Prostate gland (tissue), 2 donors: ENCODE results near the gene TMEM132D. TPM values are rescaled to one million over a fixed set of nuclear protein-coding genes. Genes with fewer than 3 reads are reported as not detected.

ENCODE experiments used
- DNase-seq: peaks from one replicate; pipeline ENCODE4 v3.0.0-alpha.2; 2019; ENCODE audit warnings: low spot score
- H3K27ac ChIP-seq, 2 donors: fragments of 200-600 bp; sonication (generic); 2 replicates each; pipeline ENCODE4 v1.5.1; 2017 to 2019
- H3K27me3 ChIP-seq: fragments of 200-600 bp; sonication (generic); replicated peaks from 2 replicates; pipeline ENCODE4 v1.5.1; 2019; ENCODE audit not compliant: insufficient read depth
- H3K36me3 ChIP-seq, 2 donors: fragments of 200-600 bp; sonication (generic); 1 replicate in 1 of 2; 2 replicates in 1 of 2; pipeline versions ENCODE4 v1.5.1 to v1.8.1; 2017 to 2019
- H3K4me1 ChIP-seq: fragments of 200-600 bp; sonication (generic); replicated peaks from 2 replicates; pipeline ENCODE4 v1.5.1; 2019
- H3K4me3 ChIP-seq, 2 donors: fragments of 200-600 bp; sonication (generic); 2 replicates each; pipeline ENCODE4 v1.5.1; 2017 to 2019
- H3K9me3 ChIP-seq: fragments of 200-600 bp; sonication (generic); 2 replicates; pipeline ENCODE4 v1.5.1; 2017
- CTCF ChIP-seq, 4 experiments: fragments of 200-600 bp in 2 of 4; fragments of 450-650 bp in 2 of 4; sonication (generic) in 2 of 4; IDR thresholded peaks; 1 replicate in 3 of 4; 2 replicates in 1 of 4; pipeline ENCODE4 v1.5.1; 2016 to 2019; ENCODE audit warnings: antibody characterized with exemption in 4 of 4, mild to moderate bottlenecking in 2 of 4, moderate library complexity in 2 of 4
- POLR2A ChIP-seq: fragments of 450-650 bp; IDR thresholded peaks from one replicate; pipeline ENCODE4 v1.6.1; 2016; ENCODE audit warnings: antibody characterized with exemption, mild to moderate bottlenecking
- POLR2AphosphoS5 ChIP-seq: sonication (generic); formaldehyde crosslinking; IDR thresholded peaks from one replicate; pipeline ENCODE4 v1.6.1; 2017; ENCODE audit warnings: antibody characterized with exemption
- WGBS: methylation state at CpG from one replicate; pipeline ENCODE4 v1.1.5; 2018; 5-methylcytosine and 5-hydroxymethylcytosine counted together
- intact Hi-C: fragments of 100-400 bp; cut with DNase I; formaldehyde crosslinking; loops from one replicate; pipeline ENCODE4 v1.14.2; 2022
- total RNA-seq, 2 donors: library from RNA; depleted of rRNA; stranded (reverse); fragments of >200 nt; gene quantifications; one replicate each; pipeline ENCODE4 v1.1.0, GENCODE V29; 2016

The TMEM132D gene
- total RNA-seq, 2 donors from 2014 or later: 0.57 to 1.3 TPM

DNA sequence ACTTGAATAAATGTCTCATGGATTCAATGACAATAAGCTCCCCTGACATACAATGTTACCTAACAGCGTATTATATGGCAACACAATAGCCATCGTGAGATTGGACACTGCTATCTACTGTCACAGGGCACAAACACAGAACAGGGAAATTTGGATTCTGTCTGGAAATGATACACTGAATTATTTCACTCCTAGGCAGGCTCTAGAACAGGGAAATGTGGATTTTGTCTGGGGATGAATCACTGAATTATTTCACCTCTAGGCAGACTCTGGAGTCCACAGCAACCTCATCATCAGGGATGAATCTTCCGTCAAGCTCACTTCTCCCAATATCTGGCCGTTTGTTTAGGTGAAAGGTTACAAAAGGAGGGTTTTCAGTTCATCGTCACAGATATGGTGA is 288.8 kb downstream of the TMEM132D start:
- Histone ChIP-seq H3K27ac (no peak overlapping the region), H3K36me3 (no peaks in the 10 kb centered on the region), H3K27me3 (no peaks in the 10 kb centered on the region), H3K4me3 (no peak overlapping the region), H3K9me3 (no peaks in the 10 kb centered on the region), H3K4me1 (no peaks in the 10 kb centered on the region)
- DNase-seq: no peak
- 79% methylated on average over 5 of the region's 5 CpGs for WGBS
- no peak for TF ChIP-seq POLR2A
- no peak for TF ChIP-seq CTCF (IDR thresholded peaks at IDR 0.05)
- TF ChIP-seq POLR2AphosphoS5: no peak
- intact Hi-C loops: no loop called here

DNA sequence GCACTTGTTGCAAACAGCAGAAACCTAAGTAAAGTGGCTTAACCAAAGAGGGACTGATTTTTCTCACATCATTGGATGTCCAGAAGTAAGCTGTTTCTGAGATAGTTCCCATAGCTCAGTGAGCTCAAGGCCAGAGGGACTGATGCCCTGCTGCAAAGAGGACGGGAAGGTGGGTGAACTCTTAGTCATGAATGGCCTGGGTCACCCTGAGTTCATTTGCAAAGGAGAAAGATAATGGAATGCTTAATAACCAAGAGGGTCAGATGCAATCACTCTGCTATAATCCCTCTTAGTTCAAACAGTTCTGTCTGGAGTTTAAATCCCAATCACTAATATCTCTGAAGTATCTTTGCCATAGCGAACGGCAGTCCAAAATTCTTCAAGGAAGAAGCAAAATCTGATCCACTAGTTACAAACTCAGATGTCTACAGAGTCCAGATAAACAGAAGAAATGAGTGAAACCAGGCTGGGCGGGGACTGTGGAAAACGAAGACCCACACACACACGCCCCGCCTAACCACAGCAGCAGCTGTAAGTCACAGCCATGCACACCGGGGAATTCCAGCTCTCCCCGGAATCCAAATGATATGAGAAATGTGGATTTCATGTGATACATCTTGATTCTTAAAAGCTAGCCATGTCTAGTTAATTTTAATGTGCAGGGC is 289.5 kb downstream of the TMEM132D start:
- no peak for DNase-seq
- intact Hi-C loops: no loop called here
- H3K36me3 ChIP-seq: no peaks in the 10 kb centered on the region
- no peaks in the 10 kb centered on the region for H3K27me3 ChIP-seq
- no peak overlapping the region for H3K4me3 ChIP-seq
- 44% methylated on average over 9 of the region's 9 CpGs for WGBS
- H3K27ac ChIP-seq: no peak overlapping the region
- TF ChIP-seq CTCF (IDR thresholded peaks at IDR 0.05) (no peak), POLR2AphosphoS5 (no peak), POLR2A (no peak)
- no peaks in the 10 kb centered on the region for H3K9me3 ChIP-seq
- no peaks in the 10 kb centered on the region for H3K4me1 ChIP-seq

DNA sequence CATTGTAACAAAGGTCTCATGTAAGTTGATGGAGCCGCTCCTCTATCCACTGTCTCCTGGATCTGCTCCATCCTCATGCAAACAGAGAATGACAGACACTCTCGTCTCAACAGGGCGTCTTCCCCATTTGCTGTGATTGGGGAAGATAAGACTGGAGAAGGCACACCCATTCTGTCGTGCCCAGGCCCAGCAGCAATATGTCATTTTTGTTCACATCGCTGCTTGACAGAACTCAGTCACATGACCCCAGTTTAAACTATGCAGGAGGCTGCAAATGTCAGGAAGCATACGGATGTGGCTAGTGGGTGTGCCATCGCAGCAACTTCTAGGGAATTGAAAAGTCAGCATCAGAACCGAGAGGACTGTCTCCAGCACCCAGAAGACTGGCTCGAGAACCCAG is 290.5 kb downstream of the TMEM132D start:
- WGBS: 57% methylated on average over 9 of the region's 9 CpGs

DNA sequence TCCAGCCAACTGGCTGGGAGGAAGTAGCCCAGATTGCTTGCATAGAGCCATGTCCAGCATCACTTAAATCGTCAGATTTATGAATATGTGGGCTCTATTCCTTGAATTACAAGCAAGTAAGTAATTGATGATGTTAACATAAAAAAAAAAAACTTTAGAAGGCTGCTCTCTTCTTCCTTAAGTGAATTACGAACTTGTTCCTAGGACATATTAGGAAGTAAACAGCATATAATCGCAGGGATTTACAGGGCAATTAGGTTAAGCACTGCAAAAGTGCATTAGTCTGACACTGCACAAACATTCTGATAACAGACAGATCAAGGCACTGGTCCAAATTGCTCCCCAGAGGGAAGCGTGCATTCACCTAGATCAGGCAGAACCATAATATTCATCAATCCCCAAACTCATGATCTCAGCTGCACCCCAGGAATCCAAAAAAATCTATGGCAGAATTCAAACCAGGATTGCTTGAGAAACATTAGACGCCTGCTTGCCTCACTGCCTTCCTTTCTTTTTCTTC is 293.2 kb downstream of the TMEM132D start:
- no peak overlapping the region for H3K27ac ChIP-seq
- WGBS: 29% methylated on average over 5 of the region's 5 CpGs
- no peaks in the 10 kb centered on the region for H3K9me3 ChIP-seq
- DNase-seq: no peak
- no peaks in the 10 kb centered on the region for H3K4me1 ChIP-seq
- no peaks in the 10 kb centered on the region for H3K36me3 ChIP-seq
- H3K27me3 ChIP-seq: no peaks in the 10 kb centered on the region
- no peak for TF ChIP-seq CTCF (IDR thresholded peaks at IDR 0.05)
- TF ChIP-seq POLR2AphosphoS5: no peak
- TF ChIP-seq POLR2A: no peak
- H3K4me3 ChIP-seq: no peak overlapping the region
- intact Hi-C loops: no loop called here

More for the DNA sequence above, 290.5 kb downstream of the TMEM132D start:
- TF ChIP-seq POLR2A (no peak), CTCF (IDR thresholded peaks at IDR 0.05) (no peak), POLR2AphosphoS5 (no peak)
- H3K36me3 ChIP-seq: no peaks in the 10 kb centered on the region
- no peaks in the 10 kb centered on the region for H3K9me3 ChIP-seq
- DNase-seq: no peak
- H3K4me3 ChIP-seq: no peak overlapping the region
- no peaks in the 10 kb centered on the region for H3K4me1 ChIP-seq
- intact Hi-C loops: no loop called here
- H3K27ac ChIP-seq: no peak overlapping the region
- no peaks in the 10 kb centered on the region for H3K27me3 ChIP-seq

DNA sequence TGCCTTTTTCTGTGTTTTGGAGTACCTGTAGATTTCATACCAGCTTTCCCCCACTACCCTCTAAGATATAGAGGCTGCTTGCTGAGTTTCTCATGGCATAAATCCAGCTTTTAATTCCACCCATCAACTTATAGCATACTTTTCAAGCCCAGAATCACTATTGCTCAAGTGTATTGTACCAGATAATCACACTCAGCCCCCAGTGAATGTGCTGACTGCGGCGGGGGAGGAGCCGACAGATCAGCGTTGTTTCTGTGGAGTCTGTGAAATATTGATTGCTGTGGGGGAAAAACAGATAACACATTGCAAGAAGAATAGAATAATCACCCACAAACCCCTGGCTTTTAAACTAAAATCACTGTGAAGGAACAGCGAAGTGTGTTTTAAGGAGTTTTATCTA is 296.1 kb downstream of the TMEM132D start:
- Histone ChIP-seq H3K4me1 (no peaks in the 10 kb centered on the region), H3K9me3 (no peaks in the 10 kb centered on the region), H3K27me3 (no peaks in the 10 kb centered on the region), H3K36me3 (no peaks in the 10 kb centered on the region), H3K27ac (no peak overlapping the region), H3K4me3 (no peak overlapping the region)
- DNase-seq: no peak
- 55% methylated on average over 5 of the region's 5 CpGs for WGBS
- intact Hi-C loops: no loop called here
- TF ChIP-seq POLR2AphosphoS5 (no peak), POLR2A (no peak), CTCF (IDR thresholded peaks at IDR 0.05) (no peak)
